GM19452 (cell line): ENCODE measurements around the gene ARHGAP25.
"Not testable (repeated sequence)": the region's sequence is repeated elsewhere in the genome, so short reads cannot be mapped to it uniquely, and the experiment has no call there.

Experiments
- ATAC-seq: cut with Tn5 transposase; IDR thresholded peaks from one replicate; pipeline ENCODE4 v1.9.1; 2021; ENCODE audit not compliant: unreplicated experiment

The ARHGAP25 gene

DNA sequence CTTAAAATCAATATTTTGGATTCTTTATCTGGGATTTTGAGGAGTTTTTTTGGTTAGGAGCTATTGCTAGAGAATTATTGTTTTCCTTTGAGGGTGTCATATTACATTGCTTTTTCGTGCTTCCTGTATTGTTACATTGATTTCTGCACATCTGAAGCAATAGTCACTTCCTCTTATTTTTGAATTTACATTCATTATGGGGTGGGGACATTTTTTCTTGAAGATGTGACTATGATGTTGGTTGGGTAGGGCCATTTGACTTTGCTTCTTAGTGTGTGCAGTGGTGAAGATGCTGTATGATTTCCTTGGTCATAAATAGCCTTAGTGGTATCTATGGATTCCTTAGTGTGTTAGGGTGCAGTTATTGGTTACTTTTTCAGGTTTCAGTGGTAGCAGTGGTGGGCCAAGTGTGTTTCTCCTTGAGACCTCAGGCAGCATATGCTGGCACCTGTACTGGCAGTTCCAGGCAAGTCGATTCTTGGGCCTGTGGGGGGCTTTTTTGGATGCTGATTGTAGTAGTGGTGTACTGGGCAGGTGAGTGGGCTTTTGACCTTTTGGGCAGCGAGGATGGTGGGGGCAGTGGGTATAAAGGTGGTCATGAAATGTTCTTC lies 61.8 kb downstream of the ARHGAP25 start:
- no peak for ATAC-seq

DNA sequence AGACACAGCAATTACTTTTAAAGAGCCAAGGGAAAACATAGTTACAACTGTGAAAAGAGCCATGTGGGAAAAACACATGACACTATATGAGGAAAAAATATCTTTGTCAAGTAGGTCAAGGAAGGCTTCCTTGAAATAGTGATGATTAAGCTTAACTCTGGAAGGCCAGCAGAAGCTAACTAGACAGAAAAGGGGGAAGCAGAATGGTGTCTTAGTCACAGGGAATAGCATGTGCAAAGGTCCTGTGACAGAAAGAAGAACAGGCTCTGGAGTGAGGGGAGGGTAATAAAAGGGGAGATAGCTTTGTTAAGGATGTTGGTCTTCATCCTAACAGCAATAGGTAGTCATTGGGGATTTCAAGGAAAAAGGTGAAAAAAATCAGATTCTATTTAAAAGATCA lies 64.0 kb downstream of the ARHGAP25 start:
- no peak for ATAC-seq

DNA sequence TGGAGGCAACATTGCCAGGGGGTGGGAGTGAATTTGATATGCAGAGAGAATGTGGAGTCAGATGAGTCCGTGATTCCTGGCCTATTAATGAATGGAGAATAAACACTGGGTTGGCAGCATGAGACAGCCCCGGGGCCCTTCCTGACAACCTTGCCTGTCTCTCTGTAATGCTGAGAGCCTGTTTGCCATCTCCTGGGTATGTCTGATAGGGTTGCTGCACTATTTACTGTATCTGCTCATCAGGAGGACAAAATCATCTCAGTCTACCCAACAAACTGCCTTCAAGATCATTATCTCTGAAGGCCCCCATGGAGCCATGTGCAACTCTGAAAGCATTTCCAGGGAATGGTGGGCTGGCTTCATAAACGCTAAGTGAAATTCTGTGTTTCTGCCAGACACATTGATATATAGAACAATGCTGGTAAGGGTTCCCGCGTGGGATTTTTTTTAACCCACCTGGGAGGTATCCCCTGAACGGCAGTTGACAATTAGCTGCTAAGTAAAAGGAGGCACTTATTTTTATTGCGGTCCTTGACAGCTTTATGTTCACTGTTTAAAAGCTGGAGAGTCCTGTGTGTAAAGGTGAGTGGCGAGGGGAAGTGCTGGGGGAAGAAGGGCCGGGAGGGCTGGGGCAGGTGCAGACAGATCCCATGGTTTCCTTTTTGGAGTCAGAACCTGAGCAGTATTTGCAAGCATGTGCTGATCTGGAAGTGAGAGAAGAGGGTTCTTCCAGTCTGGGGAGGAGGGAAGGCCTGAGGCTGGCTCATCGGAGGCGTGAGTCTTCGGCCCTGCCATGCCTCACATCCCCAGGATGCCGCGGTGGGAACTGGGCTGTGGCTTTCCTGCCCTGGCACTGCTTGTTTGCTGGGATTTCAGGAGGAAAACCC lies 64.8 kb downstream of the ARHGAP25 start:
- ATAC-seq = no peak

DNA sequence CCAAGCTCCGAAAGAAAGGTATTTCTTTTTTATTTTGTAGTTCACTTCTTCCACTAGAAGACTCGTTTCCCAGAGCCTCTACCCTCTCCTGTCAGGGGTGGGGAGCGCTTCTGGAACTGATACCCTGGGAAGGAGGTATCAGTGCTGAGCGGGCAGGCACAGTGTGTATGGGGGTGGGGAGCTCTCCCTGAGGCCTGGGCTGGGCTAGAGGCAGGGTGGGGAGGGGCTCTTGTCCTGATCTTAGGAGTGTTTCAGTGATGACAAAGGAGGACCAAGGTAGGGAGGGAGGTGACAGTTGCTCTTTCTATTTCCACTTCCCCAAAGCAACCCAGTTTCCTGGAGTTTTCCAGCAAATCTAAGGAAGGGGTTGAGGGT lies 65.4 kb downstream of the ARHGAP25 start:
- no peak for ATAC-seq

DNA sequence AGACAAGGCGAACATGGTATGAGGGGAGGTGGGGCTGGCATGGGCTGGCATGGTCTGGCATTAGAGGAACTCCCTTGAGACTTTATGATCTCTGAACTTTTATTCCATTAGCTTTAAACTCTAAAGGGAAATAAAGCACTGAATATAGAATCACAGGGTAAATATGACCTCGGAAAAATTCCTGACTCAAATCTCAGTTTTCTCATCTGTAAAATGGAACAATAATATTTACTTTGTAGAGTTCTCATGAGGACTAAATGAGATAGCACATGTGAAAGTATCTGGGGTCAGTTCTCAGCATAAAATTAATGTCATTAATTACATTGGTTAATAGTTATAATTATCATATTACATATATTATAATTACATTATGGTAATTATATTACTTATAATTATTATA lies 65.9 kb downstream of the ARHGAP25 start:
- no peak for ATAC-seq

DNA sequence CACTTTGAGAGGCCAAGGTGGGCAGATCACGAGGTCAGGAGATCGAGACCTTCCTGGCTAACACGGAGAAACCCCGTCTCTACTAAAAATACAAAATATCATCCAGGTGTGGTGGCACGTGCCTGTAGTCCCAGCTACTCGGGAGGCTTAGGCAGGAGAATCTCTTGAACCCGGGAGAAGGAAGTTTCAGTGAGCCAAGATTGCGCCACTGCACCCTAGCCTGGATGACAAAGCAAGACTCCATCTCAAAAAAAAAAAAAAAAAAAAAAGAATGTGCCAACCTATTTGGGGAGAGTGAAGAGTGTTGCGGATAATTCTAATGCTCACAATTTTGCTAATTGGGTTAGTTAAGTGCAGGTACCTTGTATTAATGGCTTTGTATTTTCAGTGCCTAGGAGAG lies 67.5 kb downstream of the ARHGAP25 start:
- ATAC-seq = not testable (repeated sequence)

DNA sequence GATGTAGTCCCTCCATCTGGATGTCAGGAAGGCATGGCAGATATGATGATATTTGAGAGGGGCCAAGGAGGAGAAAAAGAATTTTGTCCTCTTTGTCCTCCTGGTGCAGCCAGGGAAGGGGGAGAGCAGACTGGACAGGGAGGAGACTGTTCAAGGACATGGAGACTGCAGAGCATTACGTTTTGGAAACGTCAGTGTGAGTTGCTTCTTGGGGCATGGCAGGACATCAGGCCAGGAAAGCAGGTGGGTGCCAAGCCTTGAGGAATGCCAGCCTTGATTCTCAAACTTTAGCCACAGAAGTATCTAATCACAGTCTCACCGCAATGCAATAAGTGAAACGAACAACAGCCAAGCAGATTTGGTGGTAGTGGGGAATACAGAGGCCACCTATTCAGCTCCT lies 70.4 kb downstream of the ARHGAP25 start:
- no peak for ATAC-seq

DNA sequence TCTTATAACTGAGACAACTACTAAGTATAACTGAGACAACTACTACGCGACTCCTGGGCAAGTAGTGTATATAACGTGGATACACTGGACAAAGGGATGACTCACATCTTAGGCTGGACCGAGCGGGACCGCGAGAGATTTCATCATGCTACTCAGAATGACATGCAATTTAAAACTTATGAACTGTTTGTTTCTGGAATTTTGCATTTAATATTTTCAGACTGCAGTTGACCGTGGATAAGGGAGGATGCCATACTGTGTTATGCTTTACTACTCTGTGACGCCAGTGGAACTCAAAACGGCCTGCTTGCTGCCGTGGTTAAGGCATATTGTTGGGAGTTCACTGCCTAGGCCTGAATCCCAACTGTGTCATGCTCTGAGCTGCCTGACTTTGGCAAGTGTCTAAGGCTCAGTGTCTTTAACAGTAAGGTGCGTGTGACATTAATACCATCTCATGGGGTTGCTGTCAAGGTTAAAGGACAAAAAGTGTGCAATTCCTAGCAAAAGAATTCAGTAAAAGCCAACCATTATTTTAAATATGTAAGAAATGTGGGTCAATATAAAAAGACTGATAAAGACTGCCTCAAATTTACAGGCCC lies 72.0 kb downstream of the ARHGAP25 start:
- ATAC-seq = no peak

DNA sequence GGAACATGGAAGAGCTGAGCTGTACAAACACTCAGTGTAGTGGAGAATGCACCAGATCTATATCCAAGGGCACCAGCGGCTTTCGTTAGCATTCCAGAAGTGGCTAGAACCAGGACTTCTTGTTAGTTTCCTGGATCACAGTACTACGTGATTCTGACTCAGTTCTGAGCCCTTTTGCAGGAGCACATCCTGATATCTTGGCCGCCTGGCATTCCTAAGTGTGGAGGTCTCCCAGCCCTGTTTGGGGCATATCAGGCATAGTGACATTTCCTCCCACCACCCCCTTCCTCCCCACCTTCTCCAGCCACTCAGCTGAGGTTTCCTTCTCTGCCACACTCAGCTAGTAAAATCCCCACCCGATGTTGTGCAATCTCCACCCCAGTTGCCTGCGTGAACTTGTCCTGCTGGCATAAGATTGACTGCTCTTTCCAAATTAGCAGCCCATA lies 73.2 kb downstream of the ARHGAP25 start:
- no peak for ATAC-seq

DNA sequence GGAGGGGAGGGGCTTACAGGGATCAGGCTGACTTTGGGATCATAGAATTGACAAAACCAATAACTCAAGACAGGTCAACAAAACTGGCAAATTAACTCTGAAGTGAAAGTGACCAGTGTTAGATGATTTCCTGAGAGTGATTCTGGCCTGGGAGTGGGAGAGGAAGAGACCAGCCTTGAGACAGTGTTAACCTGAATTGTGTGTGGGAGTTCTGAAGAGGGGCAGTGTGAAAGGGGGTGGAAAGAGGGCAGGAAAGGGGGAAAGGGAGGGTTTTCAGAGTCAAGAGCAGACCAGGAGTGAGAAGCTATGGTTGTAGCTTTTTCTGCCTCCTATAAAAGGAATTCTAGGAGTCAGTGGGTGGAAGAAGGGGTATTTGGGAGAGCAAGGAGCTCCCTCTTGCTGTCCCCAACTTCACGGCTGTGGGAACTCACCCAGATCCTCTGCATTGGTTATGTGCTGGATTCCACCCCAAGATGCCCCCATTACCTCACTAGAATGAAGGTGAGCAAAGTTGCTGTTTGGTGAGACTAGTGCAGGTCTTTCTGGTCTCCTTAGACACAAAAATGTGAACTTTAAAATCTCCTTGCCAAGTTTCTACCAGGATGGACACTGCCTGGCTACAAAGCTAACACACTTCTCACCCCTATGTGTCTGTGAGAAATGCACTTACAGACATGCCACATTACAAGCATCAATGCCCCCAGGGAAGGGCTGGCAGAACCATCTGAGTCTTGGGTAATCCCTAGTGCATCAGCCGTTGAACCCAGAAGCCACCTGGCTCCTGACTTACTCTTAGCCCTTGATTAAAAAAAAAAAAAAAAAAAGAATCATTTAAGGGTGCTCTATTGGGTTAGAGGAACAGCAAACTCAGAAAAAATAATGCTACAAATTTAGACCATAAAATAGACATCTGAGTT lies 75.0 kb downstream of the ARHGAP25 start:
- ATAC-seq = no peak

DNA sequence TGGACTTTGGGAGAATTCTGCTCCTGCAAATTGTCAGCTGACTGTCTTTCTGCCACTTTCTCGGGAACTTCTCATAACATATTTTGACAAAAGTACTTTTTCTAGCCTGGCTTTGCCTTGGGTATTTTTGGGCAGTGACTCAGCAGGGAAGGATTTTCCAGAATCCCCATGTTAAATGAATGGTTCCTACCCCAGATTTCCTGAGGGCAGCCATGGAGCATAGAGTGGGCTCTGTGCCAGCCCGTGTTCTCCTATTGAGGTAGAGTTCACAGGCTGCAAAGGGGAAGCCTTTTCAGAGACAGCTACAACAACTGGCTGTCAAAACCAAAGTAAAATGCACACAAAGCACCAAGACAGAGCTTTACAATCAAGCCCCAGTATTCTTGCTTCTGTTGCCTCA lies 76.8 kb downstream of the ARHGAP25 start:
- no peak for ATAC-seq

DNA sequence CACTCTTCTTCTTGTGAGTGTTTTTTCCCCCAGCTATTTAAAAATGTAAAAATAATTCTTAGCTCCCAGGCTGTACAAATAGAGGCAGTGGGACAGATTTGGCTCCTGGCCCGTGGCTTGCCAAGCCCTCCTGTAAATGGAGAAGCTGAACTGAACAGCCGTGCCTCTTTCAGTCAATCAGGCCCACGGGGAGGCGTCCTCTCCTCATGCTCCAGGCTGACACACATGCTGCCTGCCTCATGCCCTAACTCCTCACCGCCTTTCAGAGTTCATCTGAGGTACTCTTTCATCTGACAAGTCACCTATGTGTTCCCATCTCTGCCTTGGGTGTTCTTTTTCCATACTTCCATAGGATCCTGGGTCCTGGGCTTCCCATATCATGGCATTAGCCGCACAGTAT lies 77.6 kb downstream of the ARHGAP25 start:
- no peak for ATAC-seq

DNA sequence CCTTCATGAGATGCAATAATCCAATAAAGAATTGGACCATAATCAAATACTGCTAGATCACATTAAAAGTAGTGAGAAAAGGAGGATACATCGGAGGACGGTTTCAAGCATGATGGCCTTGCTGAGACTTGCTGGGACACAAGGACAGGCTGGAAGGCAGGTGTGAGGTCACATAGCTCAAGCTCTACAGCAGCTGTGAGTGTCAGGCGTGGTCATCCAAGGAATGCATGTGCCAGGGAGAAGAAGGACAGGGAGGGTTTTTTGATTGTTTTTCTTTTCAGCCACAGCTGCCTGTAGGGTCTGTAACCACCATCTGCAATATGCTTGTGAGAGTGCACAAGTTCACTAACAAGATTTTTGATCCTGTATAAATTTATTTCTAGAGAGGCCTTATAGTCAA lies 79.0 kb downstream of the ARHGAP25 start:
- ATAC-seq = no peak

DNA sequence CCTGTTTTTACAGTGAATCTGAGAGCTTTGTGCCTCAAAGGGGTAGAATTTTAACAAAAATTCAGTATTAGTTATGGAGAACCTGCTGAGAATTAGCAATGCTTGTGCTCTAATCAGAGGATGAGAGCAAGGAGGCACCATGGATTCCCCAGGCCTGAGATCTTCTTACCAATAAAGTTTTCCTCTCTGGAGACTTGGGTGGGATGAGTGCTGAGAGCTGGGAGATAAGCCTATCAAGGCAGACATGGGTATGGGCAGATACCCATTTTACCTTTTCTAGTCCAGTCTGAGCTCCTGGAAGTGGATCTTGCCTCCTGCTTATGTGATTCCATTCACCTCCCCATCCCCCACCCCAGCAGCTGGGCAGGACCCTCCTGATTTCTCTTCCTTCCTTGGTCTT lies 82.7 kb downstream of the ARHGAP25 start:
- no peak for ATAC-seq

DNA sequence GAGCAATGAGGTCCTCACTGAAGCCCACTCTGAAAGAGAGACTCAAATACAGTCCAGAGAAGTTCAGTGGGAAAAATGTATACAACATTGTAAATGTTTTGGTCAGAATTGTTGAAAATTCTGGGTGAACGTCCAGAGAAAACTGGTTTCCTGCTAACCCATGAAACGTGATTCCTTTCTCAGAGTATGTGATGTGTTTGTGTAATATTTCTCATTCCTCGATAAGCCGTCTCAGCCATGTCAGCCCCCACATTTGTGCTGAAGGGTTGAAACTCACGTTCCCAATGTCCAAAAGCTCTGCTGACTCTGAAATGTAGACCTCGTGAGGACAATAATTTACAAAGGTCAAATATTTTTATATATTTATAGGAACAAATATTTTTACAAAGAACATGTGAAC lies 84.9 kb downstream of the ARHGAP25 start:
- no peak for ATAC-seq

DNA sequence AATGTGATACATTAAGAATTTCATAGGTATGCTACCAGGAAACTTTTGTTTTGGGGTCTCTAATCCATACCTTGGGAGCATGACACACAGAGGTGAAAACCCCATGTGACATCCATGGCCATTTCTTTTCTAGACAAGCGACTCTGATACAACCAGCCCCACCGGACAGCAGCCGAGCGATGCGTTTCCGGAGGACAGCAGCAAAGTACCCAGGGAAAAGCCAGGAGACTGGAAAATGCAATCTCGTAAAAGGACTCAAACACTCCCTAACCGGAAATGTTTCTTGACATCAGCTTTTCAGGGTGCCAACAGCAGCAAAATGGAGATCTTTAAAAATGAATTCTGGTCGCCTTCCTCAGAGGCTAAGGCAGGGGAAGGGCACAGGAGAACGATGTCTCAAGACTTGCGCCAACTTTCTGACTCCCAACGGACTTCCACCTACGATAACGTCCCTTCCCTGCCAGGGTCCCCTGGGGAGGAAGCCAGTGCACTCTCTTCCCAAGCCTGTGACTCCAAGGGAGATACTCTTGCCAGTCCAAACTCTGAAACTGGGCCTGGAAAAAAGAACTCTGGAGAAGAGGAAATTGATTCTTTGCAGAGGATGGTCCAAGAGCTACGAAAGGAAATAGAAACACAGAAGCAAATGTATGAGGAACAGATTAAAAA lies 87.7 kb downstream of the ARHGAP25 start:
- ATAC-seq = no peak

DNA sequence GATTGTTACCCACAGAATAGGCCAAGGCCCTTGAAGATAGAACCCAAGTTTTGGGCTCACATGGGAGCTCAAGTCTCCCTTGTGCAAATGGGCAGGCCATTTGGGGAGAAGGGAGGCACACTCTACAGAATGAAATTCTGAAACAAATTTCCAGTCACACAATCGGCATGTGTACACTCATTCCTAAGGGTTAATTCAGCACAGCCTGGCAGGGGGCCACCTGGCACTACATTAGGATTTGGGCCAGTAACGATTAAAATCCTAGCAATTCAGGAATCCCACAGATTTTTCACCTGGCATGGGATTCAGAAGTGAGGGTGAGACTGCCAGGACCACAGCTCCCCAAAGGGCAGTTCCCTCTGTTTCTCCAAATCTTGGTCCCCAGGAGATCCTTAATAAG lies 90.2 kb downstream of the ARHGAP25 start:
- ATAC-seq = no peak

DNA sequence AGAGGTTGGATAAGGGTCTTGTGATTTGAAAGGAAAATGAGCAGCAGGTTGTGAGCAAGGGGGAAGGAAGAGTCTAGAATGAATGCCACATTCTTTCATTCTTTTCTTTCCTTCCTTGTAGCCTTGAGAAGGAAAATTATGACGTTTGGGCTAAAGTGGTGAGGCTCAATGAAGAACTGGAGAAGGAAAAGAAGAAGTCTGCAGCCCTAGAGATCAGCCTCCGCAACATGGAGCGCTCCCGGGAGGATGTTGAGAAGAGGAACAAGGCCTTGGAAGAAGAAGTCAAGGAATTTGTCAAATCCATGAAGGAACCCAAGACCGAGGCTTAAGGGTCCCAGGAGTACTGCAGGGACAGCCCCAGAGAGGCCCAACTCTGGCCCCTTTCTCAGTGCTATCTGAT lies 91.3 kb downstream of the ARHGAP25 start:
- ATAC-seq = no peak

DNA sequence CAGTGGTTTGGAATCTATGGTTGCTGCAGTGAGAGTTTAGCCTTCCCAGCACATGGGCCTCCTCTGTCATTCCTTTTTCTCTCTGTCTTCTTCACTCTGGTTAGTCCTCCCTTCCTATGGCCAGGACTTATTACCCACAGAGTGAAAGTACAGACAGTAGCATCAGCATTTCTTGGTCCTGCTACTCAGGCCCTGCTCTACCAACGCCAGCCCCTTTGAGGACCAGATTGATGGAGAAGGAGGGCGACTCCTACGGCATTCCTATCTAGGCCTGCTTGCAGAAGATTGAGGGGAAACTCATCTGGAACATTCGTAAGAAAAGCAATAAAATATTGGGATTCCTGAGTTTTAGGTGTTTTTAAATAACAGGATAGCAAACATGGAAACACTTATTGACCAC lies 93.1 kb downstream of the ARHGAP25 start:
- no peak for ATAC-seq

DNA sequence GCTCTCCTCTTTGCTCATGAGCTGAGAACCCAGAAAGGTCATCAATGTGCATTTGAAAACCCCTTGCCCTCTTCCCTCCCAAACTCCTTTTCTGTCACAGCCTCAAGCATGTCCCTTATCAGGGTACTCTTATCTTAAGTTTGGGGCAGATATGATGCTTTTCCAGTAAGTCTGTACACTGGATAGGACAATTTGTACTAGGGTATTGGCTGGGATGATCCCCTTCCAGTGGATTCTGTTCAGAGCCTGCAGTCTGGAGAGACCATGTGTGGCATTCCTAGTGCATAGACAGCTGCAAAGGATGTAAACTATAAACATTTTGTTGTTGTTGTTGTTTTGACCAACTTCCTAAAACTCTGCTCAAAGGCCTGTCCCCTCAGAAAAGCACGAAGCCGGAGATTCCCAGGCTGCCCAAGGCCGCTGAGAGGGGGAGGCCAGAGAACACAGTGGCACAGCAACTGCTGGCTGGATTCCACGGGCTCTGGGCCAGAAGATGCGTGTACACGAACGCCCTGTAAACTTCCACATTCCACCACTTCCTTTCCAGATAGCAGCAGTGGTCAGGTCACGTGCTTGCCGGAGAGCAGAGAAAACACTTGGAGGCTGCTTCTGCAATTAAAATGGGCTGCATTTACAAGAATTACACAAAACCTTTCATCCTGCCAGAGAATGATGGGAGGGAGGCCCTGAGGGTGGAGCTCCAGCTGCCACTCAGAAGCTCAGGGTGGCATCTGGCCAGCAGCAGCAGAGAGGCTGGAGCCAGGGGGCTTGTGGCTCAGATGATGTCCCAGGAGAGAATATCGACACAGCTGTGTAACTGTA lies 94.5 kb downstream of the ARHGAP25 start:
- ATAC-seq = no peak
